ENCODE results near the gene C1orf232.

The C1orf232 gene

DNA sequence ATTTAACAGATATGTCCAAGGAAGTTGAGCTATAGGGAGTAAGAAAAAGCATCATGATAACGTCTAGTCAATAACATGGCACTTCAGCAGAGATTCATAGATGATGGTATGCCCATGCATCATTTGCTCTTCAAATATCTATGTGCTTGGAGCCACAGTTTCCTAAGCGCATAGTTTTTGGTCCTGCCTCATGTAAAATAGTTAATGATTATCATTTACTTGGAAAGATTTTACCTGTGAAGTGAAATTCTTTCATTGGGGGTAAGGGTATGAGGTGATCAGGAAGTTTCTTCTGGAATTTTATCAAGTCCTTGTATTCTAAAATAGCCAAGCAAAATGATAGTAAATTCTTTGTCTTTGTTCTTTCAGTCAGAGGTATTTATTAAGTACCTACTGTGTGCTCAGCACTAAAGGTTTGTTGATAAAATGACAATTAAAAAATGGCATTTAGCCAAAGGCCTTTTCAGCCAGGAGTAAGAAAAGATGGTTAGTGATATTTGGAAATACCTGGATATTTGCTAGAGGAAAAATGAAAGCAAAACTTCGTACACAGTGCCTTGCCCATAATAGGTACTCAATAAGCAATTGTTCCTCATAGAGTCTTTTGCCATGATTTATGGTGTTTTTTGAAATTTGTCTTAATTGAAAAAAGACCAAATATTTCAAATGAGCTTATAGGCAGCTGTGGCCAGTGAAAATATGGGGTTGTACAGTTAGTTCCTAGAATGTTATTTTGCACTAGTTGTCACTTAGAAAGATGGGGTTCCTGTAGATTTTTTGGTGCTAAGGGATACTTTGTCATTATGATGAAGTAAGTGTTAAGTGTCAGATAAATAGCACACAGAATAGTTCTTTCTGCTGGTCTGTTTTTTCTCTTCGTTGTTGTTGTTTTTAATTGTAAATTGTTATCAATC, 44.1 kb downstream of the C1orf232 start:
- DNase-seq (ENCODE audit: low read depth), result no peak

DNA sequence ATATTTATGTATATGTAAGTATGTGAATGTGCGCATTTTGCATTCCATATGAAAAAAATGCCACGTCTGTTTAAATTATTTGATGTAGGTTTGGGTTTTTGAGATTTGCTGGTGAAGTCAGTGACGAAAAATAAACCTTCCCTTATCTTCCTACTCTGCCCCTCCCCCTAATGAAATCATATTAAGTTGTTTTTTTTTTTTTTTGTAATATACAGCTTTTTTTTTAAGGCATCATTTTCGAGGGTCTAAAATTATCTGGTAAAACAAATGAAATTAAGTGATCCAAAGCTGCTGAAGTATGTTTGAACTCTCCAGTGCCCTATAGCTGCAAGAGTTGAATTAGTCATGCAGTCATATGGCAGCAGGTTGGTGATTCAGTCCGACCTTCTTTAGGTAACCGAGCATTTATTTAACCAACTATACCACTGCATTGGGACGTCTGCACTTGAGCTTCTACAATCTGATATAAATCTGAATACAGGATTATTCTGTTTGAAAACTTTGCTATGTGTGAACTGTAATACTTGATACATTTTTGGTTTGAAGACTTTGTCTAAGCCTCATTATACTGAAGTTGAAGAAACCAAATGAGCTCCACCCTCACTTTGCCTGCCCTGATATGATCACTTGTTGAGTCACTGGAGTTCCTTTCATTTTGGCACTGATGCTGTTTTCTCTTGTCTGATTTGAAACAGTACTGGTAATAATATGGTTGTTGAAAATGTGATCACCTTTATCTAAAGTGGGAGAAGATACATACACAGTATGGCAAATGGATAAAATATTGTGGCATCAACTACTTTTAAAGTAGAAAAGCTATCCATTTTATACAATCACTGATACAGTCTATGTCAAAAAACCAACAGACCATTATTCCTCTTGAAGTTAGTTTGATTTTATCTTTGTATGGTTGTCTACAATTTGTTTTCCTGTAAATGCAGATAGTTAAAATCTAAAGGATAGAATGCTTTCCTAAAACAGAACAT, 45.5 kb downstream of the C1orf232 start:
- no peak for DNase-seq (ENCODE audit: low read depth)

DNA sequence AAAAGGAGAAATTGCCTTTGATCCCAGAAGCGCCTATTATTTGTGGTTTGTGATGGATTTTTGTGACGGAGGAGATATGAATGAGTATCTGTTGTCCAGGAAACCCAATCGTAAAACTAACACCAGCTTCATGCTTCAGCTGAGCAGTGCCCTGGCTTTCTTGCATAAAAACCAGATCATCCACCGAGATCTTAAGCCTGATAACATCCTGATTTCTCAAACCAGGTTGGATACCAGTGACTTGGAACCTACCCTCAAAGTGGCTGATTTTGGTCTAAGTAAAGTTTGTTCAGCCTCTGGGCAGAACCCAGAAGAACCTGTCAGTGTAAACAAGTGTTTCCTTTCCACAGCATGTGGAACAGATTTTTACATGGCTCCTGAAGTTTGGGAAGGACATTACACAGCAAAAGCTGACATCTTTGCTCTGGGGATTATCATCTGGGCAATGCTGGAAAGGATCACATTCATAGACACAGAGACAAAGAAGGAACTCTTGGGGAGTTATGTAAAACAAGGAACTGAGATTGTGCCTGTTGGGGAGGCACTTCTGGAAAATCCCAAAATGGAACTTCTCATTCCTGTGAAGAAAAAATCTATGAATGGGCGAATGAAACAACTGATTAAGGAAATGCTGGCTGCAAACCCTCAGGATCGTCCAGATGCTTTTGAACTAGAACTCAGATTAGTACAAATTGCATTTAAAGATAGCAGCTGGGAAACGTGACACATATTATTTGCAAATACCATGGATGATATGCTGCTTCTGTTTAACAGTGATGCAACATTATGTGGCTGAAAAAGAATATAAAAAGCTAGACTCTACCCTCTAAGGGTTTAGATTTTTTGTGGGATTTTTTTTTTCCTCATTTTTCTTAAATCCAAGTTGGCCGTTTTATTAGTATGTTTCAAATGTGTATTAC, 46.6 kb downstream of the C1orf232 start:
- DNase-seq (ENCODE audit: low read depth), result no peak

DNA sequence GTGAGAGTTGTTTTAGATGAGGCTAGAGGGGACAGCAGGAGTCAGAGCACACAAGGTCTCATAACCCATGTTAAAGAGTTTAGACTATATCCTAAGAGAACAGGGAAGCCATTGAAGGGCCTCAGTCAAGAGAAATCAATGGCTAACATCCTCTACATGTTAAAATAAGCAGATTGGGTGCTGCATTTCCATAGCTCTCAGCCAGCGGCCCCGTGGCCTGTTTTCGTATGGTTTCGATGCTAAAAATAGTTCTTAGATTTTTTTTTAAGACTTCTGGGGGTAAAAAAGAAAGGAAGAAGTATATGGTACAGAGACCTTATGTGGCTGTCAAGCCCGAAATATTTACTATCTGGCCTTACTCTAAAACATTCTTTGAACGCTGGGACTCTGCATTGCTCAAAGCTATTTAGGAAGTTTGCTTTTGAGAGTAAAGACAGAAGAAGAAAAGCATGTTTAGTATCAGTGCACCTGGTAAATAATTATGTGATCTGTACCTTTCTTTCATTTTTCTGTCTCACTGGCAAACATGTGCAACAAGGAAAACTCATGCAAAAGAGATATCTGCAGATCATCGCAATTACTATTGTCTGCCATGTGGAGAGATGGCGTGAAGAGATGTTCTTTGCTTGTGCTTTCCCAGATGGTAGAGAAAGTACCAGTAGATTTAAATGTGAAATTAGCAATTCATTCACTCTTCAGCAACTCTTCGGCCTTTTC, 48.7 kb downstream of the C1orf232 start:
- no peak for DNase-seq (ENCODE audit: low read depth)

DNA sequence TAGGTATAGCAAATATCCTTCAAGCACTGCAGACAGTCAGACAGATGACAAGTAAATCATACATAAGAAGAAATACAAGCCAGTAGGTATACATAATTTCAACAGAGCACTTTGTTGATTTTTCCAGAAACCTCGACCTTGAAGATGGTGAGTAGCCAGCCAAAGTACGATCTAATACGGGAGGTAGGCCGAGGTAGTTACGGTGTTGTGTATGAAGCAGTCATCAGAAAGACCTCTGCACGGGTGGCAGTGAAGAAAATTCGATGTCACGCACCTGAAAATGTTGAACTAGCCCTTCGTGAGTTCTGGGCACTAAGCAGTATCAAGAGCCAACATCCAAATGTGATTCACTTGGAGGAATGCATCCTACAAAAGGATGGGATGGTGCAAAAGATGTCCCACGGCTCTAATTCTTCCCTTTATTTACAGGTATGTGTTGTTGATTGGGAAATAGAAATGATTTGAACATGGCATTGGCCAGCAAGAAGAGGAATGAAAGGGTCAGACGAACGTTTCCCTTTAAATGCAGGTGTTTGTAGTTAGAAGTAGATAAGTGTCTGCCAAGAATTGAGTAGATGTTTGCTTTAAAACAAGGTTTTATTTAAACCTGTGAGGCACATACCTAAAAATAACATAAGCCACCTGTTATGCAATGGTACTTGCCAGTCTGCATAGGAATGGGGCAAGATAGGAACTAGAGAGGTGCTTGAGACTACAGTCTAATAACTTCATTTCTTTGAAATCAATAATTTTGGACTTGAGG, 54.4 kb downstream of the C1orf232 start:
- DNase-seq (ENCODE audit: low read depth), result no peak

Measured in activated T-cell treated with anti-CD3 and anti-CD28 coated beads for 48 hours (primary cell).